Measurements from ENCODE around the gene BRI3.

DNA sequence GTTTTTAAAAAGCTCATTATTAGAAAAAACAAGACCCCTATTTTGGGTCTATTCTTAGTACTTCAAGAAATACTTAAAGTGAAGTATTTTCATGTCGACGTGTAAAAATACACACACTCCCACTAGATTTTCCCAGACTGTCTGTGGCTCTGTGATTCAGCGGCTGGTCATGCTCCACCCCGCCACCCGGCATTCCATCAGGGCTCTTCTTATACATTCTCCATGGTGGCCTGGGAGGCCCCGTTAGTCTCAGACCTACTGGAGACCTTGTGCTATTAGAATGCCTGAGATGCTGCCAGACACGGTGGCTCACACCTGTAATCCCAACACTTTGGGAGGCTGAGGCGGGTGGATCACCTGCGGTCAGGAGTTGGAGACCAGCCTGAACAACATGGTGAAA is 42.5 kb upstream of the BRI3 start:
- TF ChIP-seq L3MBTL2 (conservative IDR thresholded peaks at IDR 0.05) (no peak), SP1 (IDR thresholded peaks at IDR 0.05) (no peak), FOXK2 (IDR thresholded peaks at IDR 0.05) (no peak), TARDBP (IDR thresholded peaks at IDR 0.05) (no peak), ZNF384 (IDR thresholded peaks at IDR 0.05) (no peak), CTBP1 (IDR thresholded peaks at IDR 0.05; ENCODE audit: borderline replicate concordance) (no peak)
